C4-2B (cell line): ENCODE measurements around the gene SEMA5B.

Source experiments
- ZFX ChIP-seq: fragments of 450-650 bp; IDR thresholded peaks from 2 replicates; pipeline ENCODE4 v1.6.1; 2017
- TF ChIP-seq, protein P1 (sequence below): fragments of 450-650 bp; conservative IDR thresholded peaks from 2 replicates; pipeline ENCODE4 v1.5.1; 2017; ENCODE audit warnings: mild to moderate bottlenecking

DNA sequence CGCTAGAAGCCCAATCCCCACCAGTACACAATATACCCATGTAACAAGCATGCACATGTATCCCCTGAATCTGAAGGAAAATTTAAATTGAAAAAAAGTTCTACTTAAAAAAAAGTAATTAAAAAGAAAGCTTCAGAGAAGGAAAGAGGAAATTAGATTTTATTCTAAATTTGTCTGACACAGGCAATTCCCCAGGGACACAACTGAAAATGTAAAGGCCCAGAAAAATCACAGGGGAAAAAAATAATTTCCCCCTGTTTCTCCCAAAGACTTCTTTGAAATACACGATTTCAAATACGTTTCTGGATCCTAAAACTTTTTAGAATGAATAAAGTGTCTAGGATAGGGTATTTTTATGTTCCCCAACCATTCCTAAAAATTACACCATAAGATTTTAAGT, 42.9 kb downstream of the SEMA5B start:
- TF ChIP-seq, protein P1, sequence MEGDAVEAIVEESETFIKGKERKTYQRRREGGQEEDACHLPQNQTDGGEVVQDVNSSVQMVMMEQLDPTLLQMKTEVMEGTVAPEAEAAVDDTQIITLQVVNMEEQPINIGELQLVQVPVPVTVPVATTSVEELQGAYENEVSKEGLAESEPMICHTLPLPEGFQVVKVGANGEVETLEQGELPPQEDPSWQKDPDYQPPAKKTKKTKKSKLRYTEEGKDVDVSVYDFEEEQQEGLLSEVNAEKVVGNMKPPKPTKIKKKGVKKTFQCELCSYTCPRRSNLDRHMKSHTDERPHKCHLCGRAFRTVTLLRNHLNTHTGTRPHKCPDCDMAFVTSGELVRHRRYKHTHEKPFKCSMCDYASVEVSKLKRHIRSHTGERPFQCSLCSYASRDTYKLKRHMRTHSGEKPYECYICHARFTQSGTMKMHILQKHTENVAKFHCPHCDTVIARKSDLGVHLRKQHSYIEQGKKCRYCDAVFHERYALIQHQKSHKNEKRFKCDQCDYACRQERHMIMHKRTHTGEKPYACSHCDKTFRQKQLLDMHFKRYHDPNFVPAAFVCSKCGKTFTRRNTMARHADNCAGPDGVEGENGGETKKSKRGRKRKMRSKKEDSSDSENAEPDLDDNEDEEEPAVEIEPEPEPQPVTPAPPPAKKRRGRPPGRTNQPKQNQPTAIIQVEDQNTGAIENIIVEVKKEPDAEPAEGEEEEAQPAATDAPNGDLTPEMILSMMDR = no peak
- TF ChIP-seq ZFX = no peak
